Measurements from ENCODE around the gene ANXA10. TPM values are rescaled to one million over a fixed set of nuclear protein-coding genes. Genes with fewer than 3 reads are reported as not detected.

The ANXA10 gene
- total and polyA plus RNA-seq, 2 of the 4 experiments (the other 2 are of a cell fraction), result 0.44 to 0.72 TPM

- Histone ChIP-seq H3K18ac (ENCODE audit: low read depth, low read length) (no peak overlapping the region), H3K27me3 (ENCODE audit: control insufficient read depth, insufficient read depth, low read length) (no peaks in the 10 kb centered on the region), H3K4ac (ENCODE audit: low read depth, low read length) (no peak overlapping the region), H2AK5ac (ENCODE audit: low read depth, low read length) (no peak overlapping the region), H2BK15ac (ENCODE audit: low read depth, low read length) (no peak overlapping the region), H4K8ac (ENCODE audit: low read depth in 2 of 2, low read length in 2 of 2) (no peak overlapping the region), H2AFZ (replicated peaks; ENCODE audit: low read length, poor library complexity) (peak overlapping the region; percentile 21), H3K23ac (ENCODE audit: low read depth, low read length) (no peak overlapping the region), H3K4me2 (ENCODE audit: low read depth, low read length) (no peak overlapping the region), H4K20me1 (ENCODE audit: insufficient read depth, low read length) (no peaks in the 10 kb centered on the region), H3K14ac (replicated peaks; ENCODE audit: low read depth, low read length) (no peak overlapping the region), H3K9me3 (ENCODE audit: control insufficient read depth, insufficient read depth, low read length) (no peaks in the 10 kb centered on the region), H3K27ac (ENCODE audit: insufficient read depth, low read length) (no peak overlapping the region), H4K91ac (ENCODE audit: insufficient read depth, low read depth, low read length) (no peak overlapping the region), H3K4me3 (ENCODE audit: insufficient read depth, low read depth, low read length) (no peak overlapping the region), H3K36me3 (ENCODE audit: control insufficient read depth, insufficient read depth, low read length) (no peaks in the 10 kb centered on the region), H3K9ac (ENCODE audit: low read depth, low read length) (no peak overlapping the region), H3K79me1 (ENCODE audit: low read depth in 1 of 2, low read length in 2 of 2) (no peaks in the 10 kb centered on the region), H2BK20ac (ENCODE audit: low read depth, low read length) (no peak overlapping the region), H2BK5ac (ENCODE audit: low read depth, low read length, poor library complexity, severe bottlenecking) (no peak overlapping the region), H3K9me1 (ENCODE audit: insufficient read depth, low read length) (no peaks in the 10 kb centered on the region), H4K5ac (ENCODE audit: low read depth, low read length) (no peak overlapping the region), H2BK120ac (ENCODE audit: low read depth, low read length) (no peak overlapping the region), H3K4me1 (ENCODE audit: control insufficient read depth, insufficient read depth, low read length) (0 out of 2 replicates have a peak, but pooled peaks cover 4% of the 10 kb centered on the region), H2AK9ac (replicated peaks; ENCODE audit: low read depth, low read length, poor library complexity) (no peak overlapping the region), H3K56ac (ENCODE audit: extremely low read depth, insufficient read depth, low read length) (no peak overlapping the region)
- dilution Hi-C loops (cut with HindIII; ENCODE audit: low sequenced_read_pairs, unreplicated experiment) (no loop called here), in situ Hi-C loops (cut with MboI; ENCODE audit: low sequenced_read_pairs) (no loop called here), intact Hi-C loops (cut with micrococcal nuclease) (no loop called here)
- no peak for ATAC-seq (ENCODE audit: low read depth)
- WGBS, 2 experiments (ENCODE audit: extremely low coverage in 2 of 2, insufficient read length in 1 of 2), result no CpG with 5 or more reads among the region's 1 CpG
- TF ChIP-seq NFE2L2 (IDR thresholded peaks at IDR 0.05; ENCODE audit: low read depth, low read length) (no peak), MXI1 (IDR thresholded peaks at IDR 0.05; ENCODE audit: borderline replicate concordance, low read depth, low read length) (no peak), CHD1 (IDR thresholded peaks at IDR 0.05; ENCODE audit: low read depth, low read length) (no peak), POLR2A (IDR thresholded peaks at IDR 0.05; ENCODE audit: low read depth, low read length) (no peak), RCOR1 (IDR thresholded peaks at IDR 0.05; ENCODE audit: insufficient replicate concordance, low read length) (no peak), MAZ (IDR thresholded peaks at IDR 0.05; ENCODE audit: borderline replicate concordance, low read depth, low read length) (no peak), RFX5 (IDR thresholded peaks at IDR 0.05; ENCODE audit: low read depth, low read length) (no peak), RAD21 (IDR thresholded peaks at IDR 0.05; ENCODE audit: low read length) (no peak), SMC3 (IDR thresholded peaks at IDR 0.05; ENCODE audit: low read depth, low read length) (no peak), ELK1 (IDR thresholded peaks at IDR 0.05; ENCODE audit: borderline replicate concordance, low read depth, low read length) (no peak), MAFK (IDR thresholded peaks at IDR 0.05; ENCODE audit: low read depth, low read length) (no peak), BHLHE40 (IDR thresholded peaks at IDR 0.05; ENCODE audit: low read depth, low read length) (no peak), FOS (IDR thresholded peaks at IDR 0.05; ENCODE audit: low read depth, low read length) (no peak)
- TF ChIP-seq, protein P1, sequence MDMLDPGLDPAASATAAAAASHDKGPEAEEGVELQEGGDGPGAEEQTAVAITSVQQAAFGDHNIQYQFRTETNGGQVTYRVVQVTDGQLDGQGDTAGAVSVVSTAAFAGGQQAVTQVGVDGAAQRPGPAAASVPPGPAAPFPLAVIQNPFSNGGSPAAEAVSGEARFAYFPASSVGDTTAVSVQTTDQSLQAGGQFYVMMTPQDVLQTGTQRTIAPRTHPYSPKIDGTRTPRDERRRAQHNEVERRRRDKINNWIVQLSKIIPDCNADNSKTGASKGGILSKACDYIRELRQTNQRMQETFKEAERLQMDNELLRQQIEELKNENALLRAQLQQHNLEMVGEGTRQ (IDR thresholded peaks at IDR 0.05; ENCODE audit: low read depth, low read length), result no peak
- TF ChIP-seq, protein P2, sequence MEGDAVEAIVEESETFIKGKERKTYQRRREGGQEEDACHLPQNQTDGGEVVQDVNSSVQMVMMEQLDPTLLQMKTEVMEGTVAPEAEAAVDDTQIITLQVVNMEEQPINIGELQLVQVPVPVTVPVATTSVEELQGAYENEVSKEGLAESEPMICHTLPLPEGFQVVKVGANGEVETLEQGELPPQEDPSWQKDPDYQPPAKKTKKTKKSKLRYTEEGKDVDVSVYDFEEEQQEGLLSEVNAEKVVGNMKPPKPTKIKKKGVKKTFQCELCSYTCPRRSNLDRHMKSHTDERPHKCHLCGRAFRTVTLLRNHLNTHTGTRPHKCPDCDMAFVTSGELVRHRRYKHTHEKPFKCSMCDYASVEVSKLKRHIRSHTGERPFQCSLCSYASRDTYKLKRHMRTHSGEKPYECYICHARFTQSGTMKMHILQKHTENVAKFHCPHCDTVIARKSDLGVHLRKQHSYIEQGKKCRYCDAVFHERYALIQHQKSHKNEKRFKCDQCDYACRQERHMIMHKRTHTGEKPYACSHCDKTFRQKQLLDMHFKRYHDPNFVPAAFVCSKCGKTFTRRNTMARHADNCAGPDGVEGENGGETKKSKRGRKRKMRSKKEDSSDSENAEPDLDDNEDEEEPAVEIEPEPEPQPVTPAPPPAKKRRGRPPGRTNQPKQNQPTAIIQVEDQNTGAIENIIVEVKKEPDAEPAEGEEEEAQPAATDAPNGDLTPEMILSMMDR (conservative IDR thresholded peaks at IDR 0.05; ENCODE audit: low read depth, low read length), result no peak
- no TSS peak for BruUV-seq (replicated peaks)
- no peak for DNase-seq
- ChIA-PET CTCF (interaction anchor here (0.6 to 0.7 kb wide), 2 partner anchors 214 to 1078 kb away, joined by 3 to 5 read pairs; no protein-coding TSS in a partner anchor), POLR2A (ENCODE audit: unreplicated experiment) (no interaction called here)
Measured at GRCh38 chr4:168101026-168101425, 8.7 kb downstream of the ANXA10 start.
